Brain microvascular endothelial cell (primary cell): ENCODE results near the gene SLC9A3.
"Not testable (repeated sequence)": the region's sequence is repeated elsewhere in the genome, so short reads cannot be mapped to it uniquely, and the experiment has no call there.

Source experiments
- DNase-seq: peaks from one replicate; pipeline ENCODE4 v3.0.0-alpha.2; 2020
- H3K27ac ChIP-seq: fragments of 250-450 bp; sonication (Bioruptor Pico); 2 replicates; pipeline ENCODE4 v1.5.1; 2020; ENCODE audit warnings: mild to moderate bottlenecking, moderate library complexity
- H3K27me3 ChIP-seq: fragments of 250-450 bp; sonication (Bioruptor Pico); replicated peaks from 2 replicates; pipeline ENCODE4 v1.5.1; 2020; ENCODE audit warnings: mild to moderate bottlenecking
- H3K36me3 ChIP-seq: fragments of 250-450 bp; sonication (Bioruptor Pico); replicated peaks from 2 replicates; pipeline ENCODE4 v1.5.1; 2020; ENCODE audit warnings: mild to moderate bottlenecking
- H3K4me3 ChIP-seq: 2 replicates; pipeline ENCODE4 v1.5.1; 2011; ENCODE audit warnings: low read depth, mild to moderate bottlenecking, control low read depth, low read length, moderate library complexity
- in situ Hi-C: cut with HindIII; loops from 2 replicates; pipeline ENCODE4 v1.10.0; 2017; ENCODE audit warnings: low sequenced_read_pairs, low pct_ligation_motif_present
- TF ChIP-seq, protein P1 (sequence below): IDR thresholded peaks from 2 replicates; pipeline ENCODE4 v1.5.1; 2011; ENCODE audit warnings: low read depth, mild to moderate bottlenecking, moderate library complexity, low read length, control low read depth, inconsistent platforms; ENCODE audit errors: missing control alignments

SLC9A3 gene

DNA sequence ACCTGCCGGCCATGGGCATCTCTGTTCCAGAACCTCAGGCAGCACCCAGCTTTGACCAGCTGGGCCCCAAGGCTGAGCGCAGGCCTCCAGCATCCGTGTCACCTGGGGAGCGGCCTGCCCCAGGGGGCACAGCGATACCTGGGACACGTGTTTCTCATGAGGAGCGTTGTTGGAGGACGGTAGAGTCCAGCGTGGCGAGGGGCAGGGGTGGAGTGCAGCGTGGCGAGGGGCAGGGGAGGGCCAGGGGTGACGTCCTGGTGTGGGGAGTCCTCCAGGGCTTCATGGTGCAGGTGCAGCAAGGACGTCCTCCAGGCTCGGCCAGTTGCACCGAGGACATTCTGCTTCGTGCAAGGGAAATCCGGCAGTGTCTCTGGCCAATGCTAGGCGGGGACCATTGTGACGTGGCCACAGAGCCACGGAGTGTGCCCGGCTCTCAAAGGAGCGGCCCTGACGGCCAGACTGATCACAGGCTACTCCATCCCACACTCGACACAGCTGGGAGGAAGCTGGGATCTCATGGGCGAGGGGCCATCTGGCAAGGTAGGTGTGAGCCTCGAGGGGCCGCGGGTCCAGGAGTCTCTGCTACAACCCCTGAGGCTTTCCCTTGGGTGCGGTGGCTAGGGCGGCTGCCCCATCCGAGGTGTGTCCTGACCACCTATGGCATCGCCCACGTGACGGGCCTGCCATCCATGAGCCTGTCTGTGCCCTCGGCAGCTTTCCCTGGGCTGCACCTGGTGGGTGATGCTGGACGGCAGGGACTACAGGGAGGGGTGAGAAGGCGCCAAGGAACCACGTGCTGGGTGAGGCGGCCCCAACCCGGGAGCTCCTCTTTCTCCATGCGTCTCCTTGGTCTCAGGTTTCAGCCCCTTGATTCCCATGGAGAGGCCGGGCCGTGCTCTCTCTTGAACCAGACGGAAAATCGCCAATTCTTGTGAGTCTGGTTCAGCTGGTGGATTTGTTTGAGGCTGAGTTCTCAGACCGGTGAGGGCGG, 33.8 kb downstream of the SLC9A3 start:
- no peaks in the 10 kb centered on the region for H3K36me3 ChIP-seq
- H3K27ac ChIP-seq: no peak overlapping the region
- TF ChIP-seq, protein P1, sequence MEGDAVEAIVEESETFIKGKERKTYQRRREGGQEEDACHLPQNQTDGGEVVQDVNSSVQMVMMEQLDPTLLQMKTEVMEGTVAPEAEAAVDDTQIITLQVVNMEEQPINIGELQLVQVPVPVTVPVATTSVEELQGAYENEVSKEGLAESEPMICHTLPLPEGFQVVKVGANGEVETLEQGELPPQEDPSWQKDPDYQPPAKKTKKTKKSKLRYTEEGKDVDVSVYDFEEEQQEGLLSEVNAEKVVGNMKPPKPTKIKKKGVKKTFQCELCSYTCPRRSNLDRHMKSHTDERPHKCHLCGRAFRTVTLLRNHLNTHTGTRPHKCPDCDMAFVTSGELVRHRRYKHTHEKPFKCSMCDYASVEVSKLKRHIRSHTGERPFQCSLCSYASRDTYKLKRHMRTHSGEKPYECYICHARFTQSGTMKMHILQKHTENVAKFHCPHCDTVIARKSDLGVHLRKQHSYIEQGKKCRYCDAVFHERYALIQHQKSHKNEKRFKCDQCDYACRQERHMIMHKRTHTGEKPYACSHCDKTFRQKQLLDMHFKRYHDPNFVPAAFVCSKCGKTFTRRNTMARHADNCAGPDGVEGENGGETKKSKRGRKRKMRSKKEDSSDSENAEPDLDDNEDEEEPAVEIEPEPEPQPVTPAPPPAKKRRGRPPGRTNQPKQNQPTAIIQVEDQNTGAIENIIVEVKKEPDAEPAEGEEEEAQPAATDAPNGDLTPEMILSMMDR: no peak
- no peak overlapping the region for H3K4me3 ChIP-seq
- H3K27me3 ChIP-seq: peaks cover 18% of the 10 kb centered on the region
- in situ Hi-C loops: no loop called here
- no peak for DNase-seq

DNA sequence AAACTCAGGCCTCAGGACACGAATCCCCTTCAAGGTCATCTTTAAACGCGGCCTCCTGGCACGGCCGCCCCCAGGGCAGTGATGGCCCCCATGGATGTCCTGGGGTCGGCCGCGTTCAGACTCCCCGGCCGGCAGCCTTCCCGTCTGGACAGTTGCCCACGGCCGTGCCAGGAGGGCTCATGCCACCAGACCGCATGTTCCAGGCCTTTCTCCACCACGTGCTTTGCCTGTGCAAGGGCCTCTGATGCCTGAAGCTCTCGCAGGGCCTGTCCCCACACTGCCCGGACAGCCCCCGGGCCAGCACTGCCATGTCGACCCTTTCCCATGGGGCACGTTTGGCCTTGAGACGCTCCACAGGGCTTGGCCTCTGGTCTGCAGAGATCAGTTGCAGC, 34.6 kb downstream of the SLC9A3 start:
- no peaks in the 10 kb centered on the region for H3K36me3 ChIP-seq

DNA sequence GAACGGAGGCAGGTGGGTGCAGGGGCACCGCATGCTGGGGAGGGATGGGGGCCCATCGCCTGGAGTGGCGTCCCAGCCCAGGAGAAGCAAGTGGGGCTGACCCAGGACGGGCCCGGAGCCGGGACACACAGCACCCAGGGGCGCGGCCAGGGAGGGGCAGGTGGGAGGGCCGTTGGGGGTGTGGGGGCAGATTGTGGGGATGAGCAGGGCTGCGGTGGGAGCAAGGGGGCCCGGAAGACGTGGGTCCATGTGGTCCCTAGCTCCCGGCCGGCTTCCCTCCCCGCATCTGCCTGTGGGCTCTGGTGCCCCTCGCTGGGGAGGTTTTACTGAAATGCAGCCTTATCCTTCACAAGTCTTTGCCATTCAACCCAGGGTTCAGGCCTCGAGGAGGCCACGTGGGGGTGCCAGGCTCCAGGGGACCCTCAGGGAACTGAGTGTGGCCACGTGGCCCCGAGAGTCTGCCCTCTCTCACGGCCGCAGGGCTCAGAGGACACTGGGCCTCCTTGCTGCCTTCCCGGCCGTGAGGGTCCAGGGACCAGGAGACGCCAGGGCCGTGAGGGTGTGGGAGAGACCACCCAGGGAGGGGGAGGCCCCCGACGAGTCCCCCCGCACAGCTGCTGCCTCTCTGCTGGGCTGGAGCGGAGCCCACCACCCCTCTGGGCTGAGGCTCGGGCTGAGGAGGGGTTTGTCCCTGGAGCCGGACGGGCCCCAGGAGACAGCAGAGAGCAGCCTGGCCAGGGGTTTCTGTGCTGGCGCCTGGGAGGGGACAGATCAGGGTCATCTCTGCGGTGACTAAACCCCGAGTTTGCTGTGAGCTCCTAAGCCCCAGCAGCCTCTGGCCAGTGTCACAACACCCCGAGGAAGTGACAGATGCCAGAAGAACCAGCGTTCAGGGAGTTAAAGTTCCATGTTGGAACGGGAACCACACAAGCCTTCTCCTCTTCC, 35.2 kb downstream of the SLC9A3 start:
- no peak overlapping the region for H3K27ac ChIP-seq
- in situ Hi-C loops: no loop called here

More for the DNA sequence above, 34.6 kb downstream of the SLC9A3 start:
- TF ChIP-seq, protein P1: no peak
- no peak overlapping the region for H3K27ac ChIP-seq
- H3K4me3 ChIP-seq: no peak overlapping the region
- in situ Hi-C loops: no loop called here
- DNase-seq: no peak
- H3K27me3 ChIP-seq: peaks cover 18% of the 10 kb centered on the region

DNA sequence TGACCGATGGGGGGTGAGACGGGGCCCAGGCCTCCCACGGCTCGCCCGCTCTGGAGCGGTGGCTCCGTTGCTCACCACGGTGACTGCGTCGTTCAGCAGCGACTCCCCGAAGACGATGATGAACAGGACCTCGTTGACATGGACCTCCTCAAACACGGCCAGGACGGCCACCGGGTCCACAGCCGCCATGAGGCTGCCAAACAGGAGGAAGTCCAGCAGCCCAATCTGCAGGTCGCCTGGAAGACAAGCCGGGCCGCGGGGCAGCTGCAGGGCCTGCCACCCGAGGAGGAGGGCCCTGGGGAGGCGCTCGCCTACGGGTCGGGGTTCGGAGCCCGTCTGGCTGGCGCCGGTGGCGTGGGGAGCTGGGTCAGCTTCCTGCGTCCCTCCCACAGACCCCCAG, 36.0 kb downstream of the SLC9A3 start:
- H3K4me3 ChIP-seq: no peak overlapping the region
- H3K27me3 ChIP-seq: peaks cover 8% of the 10 kb centered on the region
- DNase-seq: no peak
- no peak overlapping the region for H3K27ac ChIP-seq
- in situ Hi-C loops: no loop called here
- H3K36me3 ChIP-seq: no peaks in the 10 kb centered on the region
- TF ChIP-seq, protein P1: no peak

More for the DNA sequence above, 35.2 kb downstream of the SLC9A3 start:
- no peaks in the 10 kb centered on the region for H3K36me3 ChIP-seq
- H3K4me3 ChIP-seq: no peak overlapping the region
- H3K27me3 ChIP-seq: peaks cover 16% of the 10 kb centered on the region
- TF ChIP-seq, protein P1: no peak
- DNase-seq: no peak

DNA sequence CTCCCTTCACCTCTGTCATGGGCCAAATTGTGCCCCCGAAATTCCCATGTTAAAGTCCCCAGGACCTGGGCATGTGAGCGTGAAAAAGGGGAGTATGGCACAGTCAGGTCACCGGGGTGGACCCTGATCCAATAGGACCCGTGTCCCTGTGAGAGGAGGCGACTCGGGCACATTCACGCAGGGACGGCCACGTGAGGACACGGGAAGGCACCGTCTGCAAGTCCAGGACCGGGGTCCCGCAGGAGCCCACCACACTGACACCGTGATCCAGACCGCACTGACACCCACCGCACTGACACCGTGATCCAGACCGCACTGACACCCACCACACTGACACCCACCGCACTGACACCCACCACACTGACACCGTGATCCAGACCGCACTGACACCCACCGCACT, 37.7 kb downstream of the SLC9A3 start:
- H3K36me3 ChIP-seq, H3K27ac ChIP-seq, DNase-seq, H3K27me3 ChIP-seq, H3K4me3 ChIP-seq, in situ Hi-C loops: not testable (repeated sequence)
